Inflammatory macrophage treated with lipopolysaccharide for 4 hours (primary cell): ENCODE data around the gene USHBP1.
"Not testable (repeated sequence)": the region's sequence is repeated elsewhere in the genome, so short reads cannot be mapped to it uniquely, and the experiment has no call there.

Experiments
- DNase-seq: peaks from one replicate; pipeline ENCODE4 v3.0.0-alpha.2; 2020

Gene USHBP1

DNA sequence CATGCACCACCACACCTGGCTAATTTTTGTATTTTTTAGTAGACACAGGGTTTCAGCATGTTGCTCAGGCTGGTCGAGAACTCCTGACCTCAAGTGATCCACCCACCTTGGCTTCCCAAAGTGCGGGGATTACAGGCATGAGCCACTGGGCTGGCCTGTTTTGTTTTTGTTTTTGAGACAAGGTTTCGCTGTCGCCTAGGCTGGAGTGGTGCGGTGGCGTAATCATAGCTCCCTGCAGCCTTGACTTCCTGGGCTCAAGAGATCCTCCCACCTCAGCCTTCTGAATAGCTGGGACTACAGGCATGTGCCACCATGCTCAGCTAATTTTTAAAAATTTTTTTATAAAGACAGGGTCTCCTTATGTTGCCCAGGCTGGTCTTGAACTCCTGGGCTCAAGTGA, 31.0 kb upstream of the USHBP1 start:
- DNase-seq, result not testable (repeated sequence)

- peak; percentile 30 for DNase-seq
Measured at GRCh38 chr19:17294051-17294891, 29.7 kb upstream of the USHBP1 start.

GRCh38 chr19:17293605-17294004, 29.1 kb upstream of the USHBP1 start:
- no peak for DNase-seq

DNA sequence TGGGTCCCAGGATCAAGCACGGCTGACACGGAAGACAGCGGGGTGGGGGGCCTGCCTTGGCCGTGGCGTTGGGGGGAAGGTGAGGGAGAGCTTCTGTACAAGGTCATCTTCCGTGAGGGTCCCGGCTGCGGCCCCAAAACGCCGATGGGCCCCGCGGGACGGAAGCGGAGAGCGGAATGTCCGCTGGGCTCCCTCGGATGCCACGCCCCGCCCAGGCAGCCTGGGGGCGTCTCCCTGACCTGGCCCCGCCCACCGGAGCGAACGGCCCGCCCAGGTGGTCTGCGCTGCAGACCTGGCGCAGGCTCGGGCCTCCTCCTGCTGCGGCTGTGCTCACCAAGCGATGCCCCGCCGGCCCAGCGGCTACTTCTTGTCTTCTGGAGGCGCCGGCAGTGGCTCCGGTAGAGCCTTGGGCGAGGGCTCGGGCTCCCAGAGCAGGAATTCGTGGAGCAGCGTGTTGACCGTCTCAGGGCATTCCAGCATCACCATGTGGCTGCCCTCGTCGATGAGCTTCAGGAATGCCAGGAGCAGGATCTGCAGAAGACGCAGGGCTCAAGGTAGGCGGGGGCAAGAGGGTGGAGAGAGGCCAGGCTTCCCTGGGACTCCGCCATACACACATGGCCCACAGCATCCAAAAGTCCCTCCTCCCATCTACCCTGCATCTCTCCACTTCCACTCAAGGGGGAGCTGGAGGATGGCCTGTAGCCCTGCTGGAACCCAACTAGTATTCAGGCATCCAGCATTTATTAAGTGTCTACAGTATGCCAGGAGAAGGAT, 27.9 kb upstream of the USHBP1 start:
- DNase-seq, result peak; percentile 85

- DNase-seq, result peak; percentile 81
Measured at GRCh38 chr19:17289489-17289888, 24.9 kb upstream of the USHBP1 start.

DNA sequence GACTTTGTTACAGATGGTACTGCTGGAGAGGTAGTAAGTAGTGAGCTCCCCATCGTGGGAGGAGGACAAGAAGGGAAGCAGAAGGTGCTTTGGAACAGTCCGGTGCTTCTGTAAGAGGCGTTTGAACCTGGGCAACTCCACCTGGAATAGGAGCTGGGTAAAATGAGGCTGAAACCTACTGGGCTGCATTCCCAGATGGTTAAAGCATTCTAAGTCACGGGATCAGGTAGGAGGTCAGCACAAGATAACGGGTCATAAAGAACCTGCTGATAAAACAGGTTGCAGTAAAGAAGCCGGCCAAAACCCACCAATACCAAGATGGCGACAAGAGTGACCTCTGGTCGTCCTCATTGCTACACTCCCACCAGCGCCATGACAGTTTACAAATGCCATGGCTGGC, 22.2 kb upstream of the USHBP1 start:
- no peak for DNase-seq

GRCh38 chr19:17286263-17286662, 21.7 kb upstream of the USHBP1 start:
- DNase-seq, result no peak

- no peak for DNase-seq
Measured at GRCh38 chr19:17285415-17286135, 21.0 kb upstream of the USHBP1 start.

DNA sequence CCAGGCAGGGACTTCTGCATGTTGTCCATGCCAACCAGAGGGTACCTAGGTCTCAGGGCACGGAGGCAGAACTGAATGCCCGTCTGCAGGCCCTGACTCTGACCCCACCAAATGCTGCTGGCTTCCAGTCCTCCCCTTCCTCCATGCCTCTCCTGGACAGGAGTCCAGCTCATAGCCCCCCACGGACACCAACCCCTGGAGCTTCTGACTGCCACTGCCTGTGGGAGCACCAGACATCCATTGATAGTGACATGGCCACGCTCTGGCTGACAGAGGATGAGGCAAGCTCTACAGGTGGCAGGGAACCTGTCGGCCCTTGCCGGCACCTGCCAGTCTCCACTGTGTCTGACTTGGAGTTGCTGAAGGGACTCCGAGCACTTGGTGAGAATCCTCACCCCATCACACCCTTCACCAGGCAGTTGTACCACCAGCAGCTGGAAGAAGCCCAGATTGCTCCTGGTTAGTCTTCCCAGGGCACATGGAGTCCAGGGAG, 19.0 kb upstream of the USHBP1 start:
- no peak for DNase-seq

GRCh38 chr19:17282488-17283125, 18.1 kb upstream of the USHBP1 start:
- peak; percentile 75 for DNase-seq

DNA sequence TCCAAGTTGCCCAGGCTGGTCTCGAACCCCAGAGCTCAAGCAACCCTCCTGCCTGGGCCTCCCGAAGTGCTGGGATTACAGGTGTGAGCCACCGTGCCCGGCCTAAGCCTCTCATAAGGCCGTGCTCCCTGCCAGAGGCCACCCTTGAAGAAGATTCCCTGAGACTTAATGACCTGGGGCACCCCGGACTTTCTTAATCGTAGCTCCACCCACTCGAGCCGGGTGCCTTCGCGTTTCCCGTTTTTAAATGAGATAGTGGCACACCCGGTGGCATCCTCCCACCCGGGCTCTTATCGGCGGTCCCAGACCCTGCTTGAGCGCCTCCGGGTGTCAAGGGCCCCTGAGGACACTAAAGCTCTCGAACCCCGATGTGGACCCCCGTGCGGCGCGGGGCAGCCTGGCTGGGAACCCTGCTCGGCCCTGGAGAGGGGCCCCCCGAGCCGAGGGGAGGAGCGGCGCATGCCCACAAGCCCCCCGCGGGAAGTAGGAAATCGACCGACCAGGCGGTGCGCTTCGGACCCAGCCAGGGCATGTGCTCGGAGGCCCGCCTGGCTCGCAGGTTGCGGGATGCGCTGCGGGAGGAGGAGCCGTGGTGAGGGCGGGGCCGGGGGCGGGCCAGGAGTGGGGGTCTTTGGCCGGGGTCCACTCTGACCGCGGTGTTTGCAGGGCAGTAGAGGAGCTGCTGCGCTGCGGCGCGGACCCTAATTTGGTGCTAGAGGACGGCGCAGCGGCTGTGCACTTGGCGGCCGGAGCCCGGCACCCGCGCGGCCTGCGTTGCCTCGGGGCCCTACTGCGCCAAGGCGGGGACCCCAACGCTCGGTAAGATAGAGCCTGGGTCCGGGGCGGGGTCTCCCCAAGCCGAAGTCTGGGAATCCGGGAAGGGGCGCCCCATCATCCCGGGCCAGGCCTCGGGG, 17.1 kb upstream of the USHBP1 start, which contains the start of gene ANKLE1:
Gene ANKLE1 (plus strand): TSS at position 511 of the 914 bp plus-strand sequence. CDS start 20 bp downstream, at position 531.
- DNase-seq, result peak; percentile 89

DNA sequence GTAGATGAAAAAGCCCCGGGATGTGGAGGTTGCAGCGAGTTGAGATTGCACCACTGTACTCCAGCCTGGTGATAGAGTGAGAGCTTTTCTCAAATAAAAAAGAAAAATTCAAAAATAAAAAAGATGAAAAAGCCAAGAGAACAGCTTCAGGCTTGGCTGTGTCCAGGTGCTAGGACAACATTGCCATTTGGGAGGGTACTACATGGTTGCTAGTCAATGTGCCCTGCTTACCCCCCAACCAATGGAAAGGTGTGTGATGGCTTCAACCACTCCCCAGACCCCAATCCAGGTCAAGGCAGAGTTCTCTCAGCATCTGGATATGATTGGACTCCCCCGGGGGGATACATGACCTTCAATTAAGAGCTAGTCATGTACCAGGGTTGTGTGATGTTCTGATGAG, 14.9 kb upstream of the USHBP1 start:
- DNase-seq, result no peak

DNA sequence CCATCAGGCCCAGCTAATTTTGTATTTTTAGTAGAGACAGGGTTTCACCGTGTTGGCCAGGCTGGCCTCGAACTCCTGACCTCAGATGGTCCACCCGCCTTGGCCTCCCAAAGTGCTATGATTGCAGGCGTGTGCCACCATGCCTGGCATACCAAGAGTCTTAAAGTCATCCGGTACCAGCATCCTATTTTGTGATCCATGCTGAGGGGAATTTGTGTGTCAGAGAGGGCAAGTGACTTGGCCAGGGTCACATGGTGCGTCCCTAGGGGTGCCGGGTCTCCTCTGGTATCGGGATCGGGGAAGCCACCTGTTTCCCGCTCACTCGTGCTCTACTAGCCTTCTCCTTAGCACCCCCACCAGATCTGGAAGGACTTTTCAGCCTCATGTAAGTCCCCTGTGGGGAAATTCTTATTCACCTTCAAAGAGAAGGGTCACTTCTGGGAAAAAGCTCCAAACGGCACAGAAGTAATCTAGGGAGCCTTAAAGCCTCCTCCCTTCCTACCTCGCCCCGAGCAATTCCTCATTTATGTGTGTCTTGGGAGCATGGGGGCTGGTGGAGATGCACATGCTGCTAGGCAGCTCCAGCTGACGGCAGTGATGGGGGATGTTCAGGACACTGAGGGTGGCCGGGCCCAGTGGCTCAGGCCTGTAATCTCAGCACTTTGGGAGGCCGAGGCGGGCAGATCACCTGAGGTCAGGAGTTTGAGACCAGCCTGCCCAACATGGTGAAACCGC, 11.1 kb upstream of the USHBP1 start:
- DNase-seq, result no peak

DNA sequence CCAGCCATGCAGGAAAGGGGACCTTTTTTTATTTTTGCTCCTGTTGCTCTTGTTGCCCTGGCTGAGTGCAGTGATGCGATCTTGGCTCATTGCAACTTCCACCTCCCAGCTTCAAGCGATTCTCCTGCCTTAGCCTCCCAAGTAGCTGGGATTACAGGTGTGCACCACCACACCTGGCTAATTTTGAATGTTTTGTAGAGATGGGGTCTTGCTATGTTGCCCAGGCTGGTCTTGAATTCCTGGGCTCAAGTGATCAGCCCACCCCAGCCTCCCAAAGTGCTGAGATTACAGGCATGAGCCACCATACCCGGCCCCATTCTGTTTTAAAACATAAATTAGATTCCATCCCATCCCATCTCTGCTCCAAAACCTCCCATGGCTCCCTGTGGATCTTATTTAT, 10.3 kb upstream of the USHBP1 start:
- not testable (repeated sequence) for DNase-seq

- no peak for DNase-seq
Measured at GRCh38 chr19:17268754-17269153, 4.2 kb upstream of the USHBP1 start.

- DNase-seq, result peak; percentile 99
Measured at GRCh38 chr19:17266975-17267788, 2.6 kb upstream of the USHBP1 start, which contains the start of gene BABAM1. Gene BABAM1, plus strand, starts transcription at chr19:17267443. Its CDS starts 1,364 bp downstream, at chr19:17268807.

DNA sequence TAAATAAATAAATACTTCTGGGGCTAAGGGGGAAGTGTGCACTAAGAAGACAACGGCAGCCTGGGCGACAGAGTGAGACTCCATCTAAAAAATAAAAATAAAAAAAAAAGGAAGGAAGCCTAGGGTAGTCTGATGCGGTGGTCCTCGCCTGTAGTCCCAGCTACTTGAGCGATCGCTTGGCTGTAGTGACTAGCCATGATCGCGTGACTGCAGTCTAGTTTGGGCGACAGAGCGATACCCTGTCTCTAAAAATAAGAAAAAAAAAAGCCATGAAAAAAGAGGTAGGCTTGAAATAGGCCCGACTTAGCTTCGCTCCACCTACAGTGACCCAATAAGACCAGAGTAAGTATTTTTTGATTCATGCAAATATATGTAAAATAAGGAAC, 2.0 kb upstream of the USHBP1 start:
- no peak for DNase-seq

DNA sequence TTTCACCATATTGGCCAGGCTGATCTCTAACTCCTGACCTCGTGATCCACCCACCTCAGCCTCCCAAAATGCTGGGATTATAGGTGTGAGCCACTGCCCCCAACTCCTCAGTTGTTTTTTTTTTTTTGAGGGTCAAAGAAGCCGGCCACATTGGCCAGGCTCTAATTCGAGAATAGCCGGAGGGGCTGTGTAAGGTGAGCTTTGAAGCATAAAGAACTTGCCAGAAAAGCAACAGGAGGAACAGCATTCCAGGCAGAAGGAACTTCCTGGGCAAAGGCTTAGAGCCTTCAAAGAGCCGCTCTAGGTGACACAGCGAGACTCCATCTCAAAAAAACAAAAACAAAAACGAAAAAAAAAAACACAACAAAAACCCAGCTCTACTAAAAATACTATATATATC, 1.5 kb upstream of the USHBP1 start:
- no peak for DNase-seq

- no peak for DNase-seq
Measured at GRCh38 chr19:17263712-17264640, 569 bp downstream of the USHBP1 start.
